WTC11 (cell line): ENCODE measurements around the gene GJB5. TPM values are rescaled to one million over a fixed set of nuclear protein-coding genes. Genes with fewer than 3 reads are reported as not detected.

Source experiments
- ATAC-seq: fragments of 200-7000 bp; cut with Tn5 transposase; 2 replicates; pipeline ENCODE4 v1.10.0; 2021; ENCODE audit warnings: mild to moderate bottlenecking, moderate library complexity
- CTCF ChIA-PET: fragments of 300-600 bp; sonication (Branson Sonifier 250); formaldehyde crosslinking; loops from one replicate; lab custom pipeline; 2021; ENCODE audit warnings: antibody characterized with exemption; lab: Charles Lee
- POLR2A ChIA-PET: fragments of 350-600 bp; sonication (Branson Sonifier 250); formaldehyde crosslinking; loops from one replicate; lab custom pipeline; 2021; ENCODE audit warnings: antibody characterized with exemption; lab: Charles Lee
- DNase-seq: peaks from one replicate; pipeline ENCODE4 v3.0.0; 2021; ENCODE audit warnings: low spot score
- H3K27ac Mint-ChIP-seq: 2 replicates; pipeline ENCODE4 v1.8.0; 2021; ENCODE audit warnings: mixed read lengths
- H3K27me3 Mint-ChIP-seq: 2 replicates; pipeline ENCODE4 v1.8.0; 2021; ENCODE audit warnings: low read depth, mild to moderate bottlenecking, moderate library complexity, mixed read lengths
- H3K36me3 Mint-ChIP-seq: 2 replicates; pipeline ENCODE4 v1.8.0; 2021; ENCODE audit warnings: mixed read lengths
- H3K4me1 Mint-ChIP-seq: 2 replicates; pipeline ENCODE4 v1.8.0; 2022; ENCODE audit warnings: mixed read lengths
- H3K4me3 Mint-ChIP-seq: 2 replicates; pipeline ENCODE4 v1.8.0; 2021; ENCODE audit warnings: mild to moderate bottlenecking, moderate library complexity, mixed read lengths
- H3K9me3 Mint-ChIP-seq: 2 replicates; pipeline ENCODE4 v1.8.0; 2021; ENCODE audit warnings: mixed read lengths
- ARID4B ChIP-seq: sonication (generic); formaldehyde crosslinking; IDR thresholded peaks from 2 replicates; pipeline ENCODE4 v1.8.0; 2023; ENCODE audit warnings: missing genetic modification reagents, mild to moderate bottlenecking, borderline replicate concordance
- CDX4 ChIP-seq: fragments of 250-450 bp; sonication (Bioruptor Pico); IDR thresholded peaks from 2 replicates; pipeline ENCODE4 v1.9.0; 2021; ENCODE audit warnings: moderate library complexity, mild to moderate bottlenecking, inconsistent platforms, borderline replicate concordance
- CREM ChIP-seq: sonication (generic); formaldehyde crosslinking; IDR thresholded peaks from 2 replicates; pipeline ENCODE4 v1.8.1; 2022; ENCODE audit warnings: mild to moderate bottlenecking, missing genetic modification reagents, moderate library complexity
- CTCF ChIP-seq: fragments of 200-600 bp; IDR thresholded peaks from 2 replicates; pipeline ENCODE4 v1.8.0; 2022; ENCODE audit warnings: antibody characterized with exemption
- E2F1 ChIP-seq: sonication (generic); formaldehyde crosslinking; IDR thresholded peaks from 2 replicates; pipeline ENCODE4 v1.8.0; 2022; ENCODE audit warnings: mild to moderate bottlenecking, missing genetic modification reagents
- ETV6 ChIP-seq: sonication (generic); formaldehyde crosslinking; IDR thresholded peaks from 2 replicates; pipeline ENCODE4 v1.8.1; 2022; ENCODE audit warnings: mild to moderate bottlenecking, missing genetic modification reagents
- FOXJ3 ChIP-seq: sonication (generic); formaldehyde crosslinking; IDR thresholded peaks from 2 replicates; pipeline ENCODE4 v1.9.0; 2021; ENCODE audit warnings: missing genetic modification reagents, mild to moderate bottlenecking, borderline replicate concordance
- GRHL2 ChIP-seq: fragments of 250-450 bp; sonication (Bioruptor Pico); IDR thresholded peaks from 2 replicates; pipeline ENCODE4 v1.8.0; 2022; ENCODE audit warnings: mild to moderate bottlenecking, moderate library complexity; ENCODE audit not compliant: insufficient replicate concordance, severe bottlenecking
- HMGA2 ChIP-seq: fragments of 250-450 bp; sonication (Bioruptor Pico); IDR thresholded peaks from 2 replicates; pipeline ENCODE4 v1.4.0; 2021; ENCODE audit warnings: mild to moderate bottlenecking, moderate library complexity
- JAZF1 ChIP-seq: fragments of 250-450 bp; sonication (Bioruptor Pico); IDR thresholded peaks from 2 replicates; pipeline ENCODE4 v1.9.0; 2021; ENCODE audit warnings: moderate library complexity, mild to moderate bottlenecking, inconsistent platforms
- MAX ChIP-seq: sonication (generic); formaldehyde crosslinking; IDR thresholded peaks from 2 replicates; pipeline ENCODE4 v1.8.0; 2022; ENCODE audit warnings: mild to moderate bottlenecking, missing genetic modification reagents
- NFATC4 ChIP-seq: fragments of 250-450 bp; sonication (Bioruptor Pico); IDR thresholded peaks from 2 replicates; pipeline ENCODE4 v1.9.0; 2021; ENCODE audit warnings: mild to moderate bottlenecking
- PRDM15 ChIP-seq: sonication (generic); formaldehyde crosslinking; IDR thresholded peaks from 2 replicates; pipeline ENCODE4 v1.8.0; 2022; ENCODE audit warnings: missing genetic modification reagents
- PREB ChIP-seq: sonication (generic); formaldehyde crosslinking; IDR thresholded peaks from 2 replicates; pipeline ENCODE4 v1.8.1; 2022; ENCODE audit warnings: mild to moderate bottlenecking, missing genetic modification reagents, moderate library complexity, borderline replicate concordance
- SMAD4 ChIP-seq: sonication (generic); formaldehyde crosslinking; IDR thresholded peaks from 2 replicates; pipeline ENCODE4 v1.8.0; 2022; ENCODE audit warnings: mild to moderate bottlenecking, missing genetic modification reagents
- TP53 ChIP-seq: sonication (generic); formaldehyde crosslinking; IDR thresholded peaks from 2 replicates; pipeline ENCODE4 v1.8.1; 2023; ENCODE audit warnings: mild to moderate bottlenecking, missing genetic modification reagents
- ZNF416 ChIP-seq: fragments of 250-450 bp; sonication (Bioruptor Pico); IDR thresholded peaks from 2 replicates; pipeline ENCODE4 v1.9.0; 2021; ENCODE audit warnings: mild to moderate bottlenecking, inconsistent platforms
- total RNA-seq: library from RNA; stranded (reverse); gene quantifications from 3 replicates; pipeline ENCODE4 v1.2.3, GENCODE V29; 2021

Gene GJB5
- total RNA-seq, 1 experiment from 2014 or later: 0.55 TPM

- Mint-ChIP-seq H3K27ac (no peak overlapping the region), H3K4me1 (peaks cover 16% of the 10 kb centered on the region), H3K27me3 (peaks cover 8% of the 10 kb centered on the region), H3K9me3 (no peaks in the 10 kb centered on the region), H3K36me3 (no peaks in the 10 kb centered on the region), H3K4me3 (no peak overlapping the region)
- ChIA-PET POLR2A (no interaction called here), CTCF (interaction anchor here (0.7 to 2.6 kb wide), 25 partner anchors 9 to 1111 kb away, joined by 3 to 45 read pairs (median 6); partner anchors contain the start of genes GJB3, GJB4 and GJB5)
- DNase-seq (no peak), ATAC-seq (no peak)
- TF ChIP-seq ETV6 (CRISPR knock-in tag): no peak
- no peak for TF ChIP-seq E2F1 (CRISPR knock-in tag)
- no peak for TF ChIP-seq NFATC4
- TF ChIP-seq ZNF416: no peak
- no peak for TF ChIP-seq CTCF
- TF ChIP-seq FOXJ3 (CRISPR knock-in tag): no peak
- no peak for TF ChIP-seq JAZF1 (CRISPR knock-in tag)
- no peak for TF ChIP-seq PRDM15 (CRISPR knock-in tag)
- TF ChIP-seq CREM (CRISPR knock-in tag): no peak
- TF ChIP-seq MAX (CRISPR knock-in tag): no peak
- no peak for TF ChIP-seq HMGA2
- no peak for TF ChIP-seq PREB (CRISPR knock-in tag)
- no peak for TF ChIP-seq TP53
- TF ChIP-seq SMAD4 (CRISPR knock-in tag): no peak
- TF ChIP-seq CDX4 (CRISPR knock-in tag): no peak
- TF ChIP-seq ARID4B (CRISPR knock-in tag): no peak
- TF ChIP-seq GRHL2 (CRISPR knock-in tag): no peak
Observed at GRCh38 chr1:34743775-34744174, 11.1 kb upstream of the GJB5 start.
